GM04504 (cell line): ENCODE results near the gene SLC22A17.
"Not testable (repeated sequence)": the region's sequence is repeated elsewhere in the genome, so short reads cannot be mapped to it uniquely, and the experiment has no call there.

ENCODE experiments used
- DNase-seq: peaks from one replicate; pipeline ENCODE4 v3.0.0-alpha.2; 2012; ENCODE audit warnings: low read depth

The SLC22A17 gene

GRCh38 chr14:23352506-23353432 lies at the start of gene SLC22A17:
TSS of gene SLC22A17 (minus strand) at chr14:23352887.
- DNase-seq = peak; percentile 76

GRCh38 chr14:23401291-23401690 lies 48.6 kb upstream of the SLC22A17 start:
- no peak for DNase-seq

GRCh38 chr14:23400496-23401149 lies 47.9 kb upstream of the SLC22A17 start:
- DNase-seq = not testable (repeated sequence)

GRCh38 chr14:23399591-23399990 lies 46.9 kb upstream of the SLC22A17 start:
- DNase-seq = no peak

GRCh38 chr14:23399136-23399535 lies 46.4 kb upstream of the SLC22A17 start:
- DNase-seq = no peak

GRCh38 chr14:23398348-23398747 lies 45.7 kb upstream of the SLC22A17 start:
- no peak for DNase-seq

GRCh38 chr14:23396781-23397407 lies 44.2 kb upstream of the SLC22A17 start:
- DNase-seq = no peak

- DNase-seq = no peak
Observed at GRCh38 chr14:23396126-23396525, 43.4 kb upstream of the SLC22A17 start.

- DNase-seq = no peak
Observed at GRCh38 chr14:23392613-23393012, 39.9 kb upstream of the SLC22A17 start.

GRCh38 chr14:23389871-23390270 lies 37.2 kb upstream of the SLC22A17 start:
- DNase-seq = not testable (repeated sequence)

- DNase-seq = no peak
Observed at GRCh38 chr14:23389396-23389795, 36.7 kb upstream of the SLC22A17 start.

GRCh38 chr14:23388996-23389395 lies 36.3 kb upstream of the SLC22A17 start:
- no peak for DNase-seq

GRCh38 chr14:23387916-23388882 lies 35.5 kb upstream of the SLC22A17 start:
- no peak for DNase-seq

- no peak for DNase-seq
Observed at GRCh38 chr14:23386999-23387398, 34.3 kb upstream of the SLC22A17 start.

GRCh38 chr14:23386266-23386657 lies 33.6 kb upstream of the SLC22A17 start:
- not testable (repeated sequence) for DNase-seq

GRCh38 chr14:23385642-23386265 lies 33.1 kb upstream of the SLC22A17 start:
- DNase-seq = no peak

GRCh38 chr14:23385244-23385641 lies 32.6 kb upstream of the SLC22A17 start:
- DNase-seq = no peak

GRCh38 chr14:23384364-23385080 lies 31.8 kb upstream of the SLC22A17 start:
- DNase-seq = no peak

GRCh38 chr14:23382731-23383440 lies 30.2 kb upstream of the SLC22A17 start:
- DNase-seq = no peak

GRCh38 chr14:23382276-23382675 lies 29.6 kb upstream of the SLC22A17 start:
- DNase-seq = no peak
